OCI-M2 (cell line): ENCODE results near the gene BBIP1.

ENCODE experiments used
- DNase-seq: peaks from one replicate; lab custom pipeline; 2025; ENCODE audit not compliant: unreplicated experiment; lab: John Stamatoyannopoulos, UW

Gene BBIP1

DNA sequence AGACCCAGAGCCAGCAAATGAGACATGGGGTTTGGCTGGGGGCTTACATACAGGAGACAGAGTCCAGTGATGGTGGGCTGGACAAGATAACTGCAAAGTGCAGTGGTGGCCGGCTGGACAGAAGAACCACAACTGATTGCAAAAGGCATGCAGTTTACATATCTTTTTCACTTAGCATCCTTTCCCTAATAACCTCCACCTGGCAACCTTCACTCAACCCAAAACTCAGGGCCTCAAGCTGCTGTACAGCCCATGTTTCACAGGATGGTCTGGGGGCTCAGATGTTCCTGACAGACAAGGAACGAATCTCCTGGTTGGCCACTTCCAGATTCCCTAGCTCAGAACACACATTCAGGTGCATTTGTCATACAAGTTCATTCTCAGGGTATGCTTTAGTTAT, 55.0 kb downstream of the BBIP1 start:
- no peak for DNase-seq

GRCh38 chr10:110863361-110863760, 55.6 kb downstream of the BBIP1 start:
- no peak for DNase-seq

- DNase-seq = no peak
Observed at GRCh38 chr10:110862961-110863360, 56.0 kb downstream of the BBIP1 start.

DNA sequence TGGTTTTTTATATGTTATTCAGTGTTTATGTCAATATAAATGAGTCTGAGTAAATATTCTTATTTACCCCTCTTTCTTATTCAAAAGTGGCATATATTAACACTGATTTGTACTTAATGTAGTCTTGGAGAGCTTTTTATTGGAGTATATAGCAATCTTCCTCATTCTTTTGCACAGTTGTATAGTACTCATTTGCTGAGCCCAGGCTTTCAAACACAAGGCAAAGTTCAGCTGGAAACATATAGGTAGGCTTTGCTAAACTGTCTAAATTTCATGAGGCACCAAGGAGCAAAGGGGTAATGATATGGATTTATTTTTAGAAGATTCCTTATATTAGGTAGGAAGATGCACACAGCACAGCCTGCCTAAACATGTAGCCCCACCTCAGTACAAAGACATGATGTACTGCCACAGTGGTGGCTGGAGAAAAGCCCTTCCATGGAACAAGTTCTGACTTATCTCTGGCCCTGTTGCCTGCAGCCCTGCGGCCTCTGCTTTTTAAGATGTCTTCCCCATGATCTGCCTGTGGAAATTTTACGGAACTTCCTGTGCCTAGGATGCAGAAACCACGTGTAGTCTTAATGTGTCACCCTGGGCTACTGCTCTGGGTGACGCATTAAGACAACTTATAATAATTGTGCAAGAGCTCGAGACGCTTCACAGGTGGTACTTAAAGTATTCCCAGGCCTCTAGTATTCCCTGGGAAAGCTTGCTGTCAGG, 56.9 kb downstream of the BBIP1 start:
- DNase-seq = no peak

- no peak for DNase-seq
Observed at GRCh38 chr10:110861476-110861875, 57.5 kb downstream of the BBIP1 start.

DNA sequence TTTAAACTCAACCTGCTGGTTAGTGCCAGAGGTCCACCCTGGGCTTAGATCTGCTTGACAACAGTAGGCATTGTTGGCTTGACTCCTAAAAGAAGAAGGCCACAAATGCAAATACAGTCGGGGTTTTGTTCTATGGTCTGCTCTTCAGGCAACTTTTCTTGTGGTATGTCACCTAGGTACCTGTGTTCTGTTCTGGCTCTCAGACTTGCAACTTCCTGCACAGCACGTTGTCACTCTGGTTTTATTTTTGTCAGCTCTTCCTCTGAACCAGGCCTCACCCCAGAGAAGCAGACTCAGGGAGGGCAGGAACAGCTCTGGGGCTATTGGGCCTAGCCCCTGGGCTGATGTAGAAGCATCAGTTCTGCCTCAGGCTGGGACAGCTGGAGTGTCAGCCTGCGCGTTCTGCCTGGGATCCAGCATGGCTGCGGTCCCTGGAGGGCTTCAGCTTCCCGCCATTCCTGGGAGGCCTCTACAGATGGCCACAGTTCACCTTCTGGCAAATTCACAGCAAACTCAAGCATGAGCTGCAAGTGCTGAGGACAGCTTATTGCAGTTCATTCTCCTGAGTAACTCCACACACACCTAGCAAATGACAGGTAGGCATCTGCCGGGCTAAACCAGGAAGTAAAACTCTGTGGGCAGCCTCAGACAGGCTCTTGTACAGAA, 58.3 kb downstream of the BBIP1 start:
- DNase-seq = no peak

DNA sequence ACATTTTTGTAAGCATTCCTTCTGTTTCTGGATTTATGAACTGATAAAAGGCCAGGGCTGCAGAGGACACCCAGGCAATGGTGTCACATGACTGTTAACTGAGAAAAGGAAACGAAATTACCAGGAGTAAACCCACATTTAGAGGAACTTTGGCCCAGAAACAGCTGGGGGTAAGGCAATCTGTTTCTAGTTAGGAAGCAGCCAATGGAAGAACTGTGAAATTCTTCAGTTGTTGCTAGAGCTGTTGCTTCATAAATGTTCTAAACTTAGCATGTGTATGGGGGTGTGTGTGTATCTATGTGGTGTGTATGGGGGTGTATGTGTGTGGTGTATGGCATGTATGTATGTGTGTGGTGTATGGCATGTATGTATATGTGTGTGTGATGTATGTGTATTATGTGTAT, 59.0 kb downstream of the BBIP1 start:
- DNase-seq = no peak

GRCh38 chr10:110859206-110859972, 59.6 kb downstream of the BBIP1 start:
- DNase-seq = no peak

GRCh38 chr10:110858297-110858934, 60.6 kb downstream of the BBIP1 start:
- peak; percentile 79 for DNase-seq

DNA sequence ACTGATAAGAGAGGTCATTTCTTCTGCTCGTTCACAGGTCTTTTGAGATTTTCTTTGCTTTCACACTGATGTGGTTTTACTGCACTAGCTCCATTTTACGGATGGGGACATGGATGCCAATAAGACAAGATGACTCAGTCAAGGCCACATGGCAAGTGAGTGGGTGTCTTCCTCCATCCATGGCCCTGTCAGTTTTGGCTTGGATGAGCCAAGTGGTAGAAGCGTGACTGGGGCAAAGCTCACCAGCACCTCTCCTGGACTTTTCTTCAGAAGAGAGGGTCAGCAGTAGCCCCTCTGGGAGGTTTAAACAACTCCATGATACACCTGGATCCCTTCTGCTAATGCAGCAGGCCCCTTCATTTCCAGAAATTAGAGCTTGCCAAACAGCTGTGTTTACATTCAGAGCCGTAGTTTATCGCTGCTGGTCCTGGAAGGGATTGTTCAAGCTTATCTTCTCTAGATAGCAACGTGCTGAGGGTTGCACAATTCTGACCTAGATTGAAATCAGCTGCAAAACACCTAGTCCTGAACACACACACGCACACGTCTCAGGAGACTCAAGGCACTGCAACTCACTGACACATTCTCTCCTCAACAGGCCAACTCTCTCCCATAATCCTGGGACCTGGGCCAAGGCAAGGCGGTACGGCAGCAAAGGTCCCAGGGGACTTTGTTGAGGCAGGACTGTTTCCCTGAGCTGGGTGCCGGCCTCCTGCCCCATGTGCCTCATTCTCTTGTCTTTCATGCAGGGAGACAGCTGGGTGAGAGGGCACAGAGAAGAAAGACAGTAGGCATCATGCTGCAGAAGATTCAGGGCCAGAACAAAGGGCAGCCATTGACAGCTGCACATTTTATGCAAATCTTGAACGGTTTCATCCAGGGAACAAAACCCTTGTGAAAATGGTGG, 61.5 kb downstream of the BBIP1 start:
- no peak for DNase-seq

DNA sequence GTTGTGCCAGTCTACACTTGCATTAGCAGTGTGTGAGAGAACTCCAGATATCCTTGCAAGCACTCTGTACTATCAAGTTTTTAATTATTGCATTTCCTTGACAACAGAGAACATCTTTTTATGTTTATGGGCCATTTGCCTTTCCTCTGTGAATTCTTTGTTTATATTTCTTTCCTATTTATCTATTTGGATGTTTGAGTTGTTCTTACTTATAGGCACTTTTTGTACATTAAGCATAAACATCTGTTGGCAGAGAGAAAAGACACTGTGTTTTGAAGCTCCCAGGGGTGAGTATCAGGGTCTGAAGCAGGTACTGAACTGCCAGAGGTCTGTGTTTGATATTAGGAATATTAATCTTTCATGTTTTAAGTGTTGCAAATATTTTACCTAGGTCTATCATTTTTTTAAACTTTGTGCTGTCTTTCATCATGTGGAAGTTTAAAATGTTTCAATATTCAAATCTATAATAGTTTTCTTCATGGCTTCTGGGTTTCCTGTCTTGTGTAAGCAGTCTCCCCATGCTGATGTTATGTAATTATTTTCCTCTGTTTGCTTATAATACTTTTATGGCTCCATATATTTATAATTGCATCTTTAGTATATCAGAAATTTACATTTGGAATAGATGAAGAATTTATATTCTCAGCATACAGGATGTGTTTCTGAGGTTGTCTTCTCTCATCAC, 64.9 kb downstream of the BBIP1 start:
- no peak for DNase-seq

- DNase-seq = no peak
Observed at GRCh38 chr10:110852947-110853346, 66.0 kb downstream of the BBIP1 start.

GRCh38 chr10:110852255-110852896, 66.6 kb downstream of the BBIP1 start:
- DNase-seq = no peak

- no peak for DNase-seq
Observed at GRCh38 chr10:110851020-110851612, 67.9 kb downstream of the BBIP1 start.

DNA sequence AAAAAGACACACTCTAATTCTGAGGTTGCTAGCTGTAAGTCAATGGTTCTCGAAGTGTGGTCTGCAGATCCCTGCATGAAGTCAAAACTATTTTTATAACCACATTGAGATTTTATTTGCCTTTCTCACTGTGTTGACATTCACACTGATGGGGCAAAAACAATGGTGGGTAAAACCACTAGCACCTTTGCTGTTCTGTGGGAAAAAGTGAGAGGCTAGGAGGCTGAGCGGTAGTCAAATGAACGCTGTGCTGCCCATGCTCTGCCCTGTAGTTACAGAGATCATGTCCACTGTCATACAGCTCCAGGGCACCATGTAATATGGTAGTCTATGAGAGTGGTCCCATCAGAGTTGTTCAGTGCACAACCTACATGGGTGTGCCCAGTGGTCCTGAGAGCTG, 68.9 kb downstream of the BBIP1 start:
- no peak for DNase-seq
